Gastrocnemius medialis (tissue), 4 donors: ENCODE data around the gene KLHL42.

ENCODE experiments used
- POLR2A ChIP-seq, 2 donors: fragments of 450-650 bp; IDR thresholded peaks; one replicate each; pipeline ENCODE4 v1.6.1; 2017; ENCODE audit warnings: antibody characterized with exemption in 2 of 2, mild to moderate bottlenecking in 2 of 2, moderate library complexity in 2 of 2
- TF ChIP-seq, protein P1 (sequence below), 5 experiments: fragments of 450-650 bp in 3 of 5; fragments of 200-600 bp in 2 of 5; sonication (generic) in 2 of 5; IDR thresholded peaks in 4 of 5; conservative IDR thresholded peaks in 1 of 5; 1 replicate in 4 of 5; 2 replicates in 1 of 5; pipeline ENCODE4 v1.5.1; 2016 to 2019; ENCODE audit warnings: antibody characterized with exemption in 5 of 5, mild to moderate bottlenecking in 3 of 5, moderate library complexity in 3 of 5

DNA sequence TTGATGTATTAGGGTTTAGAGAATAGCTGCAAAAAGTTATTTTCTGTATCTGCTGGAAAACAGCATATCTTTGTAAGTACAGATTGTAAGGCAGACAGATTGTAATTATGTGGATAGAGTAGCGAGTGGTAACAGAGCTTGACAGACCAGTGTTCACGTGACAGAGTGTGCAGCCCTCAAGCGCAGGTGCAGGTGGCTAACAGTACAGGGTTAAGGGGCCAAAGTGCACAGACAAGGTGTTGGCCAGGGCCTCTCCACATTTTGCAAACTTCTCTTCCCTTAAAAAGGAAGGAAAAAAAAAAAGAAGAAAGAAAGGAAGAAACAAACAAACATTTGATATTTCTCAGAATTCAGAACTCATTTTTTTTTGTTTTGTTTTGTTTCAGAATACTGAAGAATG, 25.2 kb upstream of the KLHL42 start:
- TF ChIP-seq, protein P1, sequence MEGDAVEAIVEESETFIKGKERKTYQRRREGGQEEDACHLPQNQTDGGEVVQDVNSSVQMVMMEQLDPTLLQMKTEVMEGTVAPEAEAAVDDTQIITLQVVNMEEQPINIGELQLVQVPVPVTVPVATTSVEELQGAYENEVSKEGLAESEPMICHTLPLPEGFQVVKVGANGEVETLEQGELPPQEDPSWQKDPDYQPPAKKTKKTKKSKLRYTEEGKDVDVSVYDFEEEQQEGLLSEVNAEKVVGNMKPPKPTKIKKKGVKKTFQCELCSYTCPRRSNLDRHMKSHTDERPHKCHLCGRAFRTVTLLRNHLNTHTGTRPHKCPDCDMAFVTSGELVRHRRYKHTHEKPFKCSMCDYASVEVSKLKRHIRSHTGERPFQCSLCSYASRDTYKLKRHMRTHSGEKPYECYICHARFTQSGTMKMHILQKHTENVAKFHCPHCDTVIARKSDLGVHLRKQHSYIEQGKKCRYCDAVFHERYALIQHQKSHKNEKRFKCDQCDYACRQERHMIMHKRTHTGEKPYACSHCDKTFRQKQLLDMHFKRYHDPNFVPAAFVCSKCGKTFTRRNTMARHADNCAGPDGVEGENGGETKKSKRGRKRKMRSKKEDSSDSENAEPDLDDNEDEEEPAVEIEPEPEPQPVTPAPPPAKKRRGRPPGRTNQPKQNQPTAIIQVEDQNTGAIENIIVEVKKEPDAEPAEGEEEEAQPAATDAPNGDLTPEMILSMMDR (IDR thresholded peaks at IDR 0.05 in 4 of 5, conservative IDR thresholded peaks at IDR 0.05 in 1 of 5) = no peak
- no peak for TF ChIP-seq POLR2A (IDR thresholded peaks at IDR 0.05)
